BLaER1 (cell line): Measurements from ENCODE around the gene KRTAP5-9.
A peak's percentile ranks its signal among the peaks of the same experiment; 100 is the strongest.

Experiments
- H3K27ac ChIP-seq: shearing (Covaris generic); formaldehyde crosslinking; 2 replicates; pipeline ENCODE4 v1.8.1; 2022
- H3K27me3 ChIP-seq: shearing (Covaris generic); formaldehyde crosslinking; 2 replicates; pipeline ENCODE4 v1.8.1; 2022
- H3K36me3 ChIP-seq: shearing (Covaris generic); formaldehyde crosslinking; 2 replicates; pipeline ENCODE4 v1.8.1; 2022
- H3K4me1 ChIP-seq: shearing (Covaris generic); formaldehyde crosslinking; 2 replicates; pipeline ENCODE4 v1.8.1; 2022
- H3K4me2 ChIP-seq: shearing (Covaris generic); formaldehyde crosslinking; 2 replicates; pipeline ENCODE4 v1.8.1; 2022
- H3K4me3 ChIP-seq: shearing (Covaris generic); formaldehyde crosslinking; 2 replicates; pipeline ENCODE4 v1.8.1; 2022
- H3K9ac ChIP-seq: shearing (Covaris generic); formaldehyde crosslinking; 2 replicates; pipeline ENCODE4 v1.8.1; 2022
- H3K9me3 ChIP-seq: shearing (Covaris generic); formaldehyde crosslinking; 2 replicates; pipeline ENCODE4 v1.8.1; 2022
- H4K20me1 ChIP-seq: shearing (Covaris generic); formaldehyde crosslinking; 2 replicates; pipeline ENCODE4 v1.8.1; 2022
- Cebpa-rat ChIP-seq: shearing (Covaris generic); IDR thresholded peaks from 2 replicates; pipeline ENCODE4 v1.8.1; 2022

KRTAP5-9 gene, protein sequence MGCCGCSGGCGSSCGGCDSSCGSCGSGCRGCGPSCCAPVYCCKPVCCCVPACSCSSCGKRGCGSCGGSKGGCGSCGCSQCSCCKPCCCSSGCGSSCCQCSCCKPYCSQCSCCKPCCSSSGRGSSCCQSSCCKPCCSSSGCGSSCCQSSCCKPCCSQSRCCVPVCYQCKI

GRCh38 chr11:71548120-71548519, at the start of gene KRTAP5-9:
Gene KRTAP5-9, plus strand, starts transcription at chr11:71548420. Its CDS starts 238 bp downstream, at chr11:71548658.
- peaks cover 62% of the 10 kb centered on the region for H3K4me1 ChIP-seq
- no peak within 1 kb of the TSS for H3K27ac ChIP-seq
- H3K27me3 ChIP-seq, result no peaks in the 10 kb centered on the region
- H3K4me2 ChIP-seq, result peak within 1 kb of the TSS; percentile 69
- TF ChIP-seq Cebpa-rat, result no peak
- no peak within 1 kb of the TSS for H3K9ac ChIP-seq
- H3K4me3 ChIP-seq, result no peak within 1 kb of the TSS
- H4K20me1 ChIP-seq, result no peaks in the 10 kb centered on the region
- no peaks in the 10 kb centered on the region for H3K36me3 ChIP-seq
- peaks cover 16% of the 10 kb centered on the region for H3K9me3 ChIP-seq

DNA sequence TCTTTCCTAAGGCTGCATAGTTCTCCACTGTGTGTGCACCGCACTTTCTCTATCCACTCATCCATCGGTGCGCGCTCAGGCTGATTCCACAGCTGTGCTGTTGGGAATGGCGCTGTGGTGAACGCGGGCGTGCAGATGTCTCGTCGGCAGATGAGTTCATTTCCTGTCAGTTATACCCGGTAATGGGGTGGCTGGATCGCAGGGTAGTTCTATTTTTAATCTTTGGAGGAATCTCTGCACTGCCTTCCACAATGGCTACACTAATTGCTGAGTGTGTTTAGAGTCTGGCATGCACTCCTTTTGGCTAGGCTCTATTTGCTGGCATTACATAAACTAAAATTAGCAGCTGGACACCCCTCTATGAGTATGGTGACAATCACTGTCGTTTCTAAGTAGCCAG, 49.1 kb upstream of the KRTAP5-9 start:
- peak overlapping the region; percentile 47 for H3K4me3 ChIP-seq
- H3K4me2 ChIP-seq, result peak overlapping the region; percentile 86
- H3K9ac ChIP-seq, result peak overlapping the region; percentile 68; the same call in 1 of the 2 replicates
- peak overlapping the region; percentile 94 for H3K27ac ChIP-seq
- peaks cover 92% of the 10 kb centered on the region for H3K36me3 ChIP-seq
- peaks cover 42% of the 10 kb centered on the region for H3K9me3 ChIP-seq
- peaks cover 93% of the 10 kb centered on the region for H3K4me1 ChIP-seq
- H3K27me3 ChIP-seq, result no peaks in the 10 kb centered on the region
- TF ChIP-seq Cebpa-rat, result no peak
- no peaks in the 10 kb centered on the region for H4K20me1 ChIP-seq

DNA sequence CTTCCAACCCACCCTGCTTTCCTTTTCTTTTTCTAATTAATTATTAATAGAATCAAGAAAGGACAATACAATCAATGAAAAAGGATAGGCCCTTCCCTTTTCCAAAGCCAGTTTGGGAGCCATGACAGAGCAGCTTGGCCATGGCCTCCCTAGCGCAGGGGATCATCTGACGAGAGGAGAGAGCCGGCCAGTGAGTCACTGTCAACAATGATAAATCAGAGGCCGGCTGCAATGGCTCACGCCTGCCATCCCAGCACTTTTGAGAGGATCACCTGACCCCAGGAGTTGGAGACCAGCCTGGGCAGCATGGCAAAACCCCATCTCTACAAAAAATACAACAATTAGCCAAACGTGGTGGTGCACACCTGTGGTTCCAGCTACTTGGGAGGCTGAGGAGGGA, 48.7 kb upstream of the KRTAP5-9 start:
- TF ChIP-seq Cebpa-rat, result no peak
- Histone ChIP-seq H3K27me3 (no peaks in the 10 kb centered on the region), H3K9ac (peak overlapping the region; percentile 68; the same call in 1 of the 2 replicates), H3K9me3 (peaks cover 42% of the 10 kb centered on the region), H3K4me1 (peaks cover 93% of the 10 kb centered on the region), H3K4me3 (peak overlapping the region; percentile 47), H3K27ac (peak overlapping the region; percentile 94), H3K36me3 (peaks cover 88% of the 10 kb centered on the region), H4K20me1 (no peaks in the 10 kb centered on the region), H3K4me2 (peak overlapping the region; percentile 86)

- Histone ChIP-seq H3K4me1 (peaks cover 93% of the 10 kb centered on the region), H4K20me1 (no peaks in the 10 kb centered on the region), H3K36me3 (peaks cover 80% of the 10 kb centered on the region), H3K9ac (peak overlapping the region; percentile 16; the same call in 1 of the 2 replicates), H3K9me3 (peaks cover 41% of the 10 kb centered on the region), H3K4me2 (peak overlapping the region; percentile 86), H3K27ac (peak overlapping the region; percentile 94), H3K4me3 (no peak overlapping the region), H3K27me3 (no peaks in the 10 kb centered on the region)
- TF ChIP-seq Cebpa-rat, result no peak
These were observed 47.6 kb upstream of the KRTAP5-9 start for GRCh38 chr11:71500601-71501021.

DNA sequence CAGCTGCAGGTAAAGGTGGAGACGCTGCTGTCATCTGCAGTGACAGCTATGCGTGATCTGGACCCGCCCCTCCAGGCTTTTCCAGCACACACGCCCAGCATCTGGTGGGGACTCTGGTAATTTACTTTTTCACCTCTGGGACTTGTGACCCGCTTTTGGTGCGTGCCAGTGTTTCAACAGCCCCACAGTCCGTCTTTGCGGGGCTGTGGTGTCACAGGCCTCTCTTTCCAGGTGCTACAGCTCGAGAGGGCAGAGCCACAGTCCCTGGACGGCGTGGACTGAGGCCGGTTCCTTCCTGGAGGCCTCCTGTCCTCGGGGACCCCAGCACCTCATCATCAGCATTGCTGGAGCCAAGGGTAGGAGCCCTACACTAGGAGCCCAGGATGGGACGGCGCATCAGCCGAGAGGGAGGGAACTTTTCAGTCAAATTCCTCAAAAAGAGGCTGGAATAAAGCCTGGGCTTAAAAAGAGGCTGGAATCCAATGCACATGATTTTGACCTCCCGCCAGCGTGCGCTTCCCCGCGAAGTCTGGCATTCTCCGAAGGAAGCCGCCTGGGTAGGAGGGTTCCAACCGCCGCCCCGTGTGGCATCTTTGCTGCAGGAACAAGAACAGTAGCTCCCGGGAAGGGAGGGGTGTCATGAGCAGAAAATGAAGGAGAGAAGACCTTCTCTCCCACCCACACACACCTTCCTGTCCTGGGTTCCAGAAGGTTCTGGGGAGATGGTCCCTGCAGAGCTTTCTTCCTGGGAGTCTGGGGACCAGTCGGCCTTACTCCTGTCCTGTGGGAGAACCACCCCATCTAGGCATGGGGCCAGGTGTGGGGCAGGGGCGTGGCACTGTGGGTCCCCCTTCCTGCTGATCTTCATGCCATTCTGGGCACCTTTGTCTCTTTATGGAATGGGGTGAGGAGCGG, 46.9 kb upstream of the KRTAP5-9 start:
- H3K27me3 ChIP-seq, result no peaks in the 10 kb centered on the region
- TF ChIP-seq Cebpa-rat, result no peak
- H4K20me1 ChIP-seq, result no peaks in the 10 kb centered on the region
- peak overlapping the region; percentile 94 for H3K27ac ChIP-seq
- peak overlapping the region; percentile 86 for H3K4me2 ChIP-seq
- H3K4me3 ChIP-seq, result no peak overlapping the region
- H3K9me3 ChIP-seq, result peaks cover 34% of the 10 kb centered on the region
- H3K4me1 ChIP-seq, result peaks cover 93% of the 10 kb centered on the region
- H3K9ac ChIP-seq, result peak overlapping the region; percentile 16; the same call in 1 of the 2 replicates
- H3K36me3 ChIP-seq, result peaks cover 72% of the 10 kb centered on the region

GRCh38 chr11:71502026-71502425, 46.2 kb upstream of the KRTAP5-9 start:
- Histone ChIP-seq H3K27me3 (no peaks in the 10 kb centered on the region), H3K4me2 (peak overlapping the region; percentile 86), H3K9ac (no peak overlapping the region), H3K4me3 (no peak overlapping the region), H3K4me1 (peaks cover 96% of the 10 kb centered on the region), H3K27ac (peak overlapping the region; percentile 94), H4K20me1 (no peaks in the 10 kb centered on the region), H3K9me3 (peaks cover 27% of the 10 kb centered on the region), H3K36me3 (peaks cover 65% of the 10 kb centered on the region)
- no peak for TF ChIP-seq Cebpa-rat

- no peak for TF ChIP-seq Cebpa-rat
- Histone ChIP-seq H3K27ac (peak overlapping the region; percentile 72), H4K20me1 (no peaks in the 10 kb centered on the region), H3K4me2 (peak overlapping the region; percentile 87), H3K27me3 (no peaks in the 10 kb centered on the region), H3K4me1 (peaks cover 93% of the 10 kb centered on the region), H3K9ac (no peak overlapping the region), H3K9me3 (peaks cover 18% of the 10 kb centered on the region), H3K4me3 (no peak overlapping the region), H3K36me3 (peaks cover 56% of the 10 kb centered on the region)
These were observed 45.3 kb upstream of the KRTAP5-9 start for GRCh38 chr11:71502871-71503435.

- Histone ChIP-seq H3K9ac (peak overlapping the region; percentile 50; the same call in 1 of the 2 replicates), H3K4me3 (no peak overlapping the region), H3K36me3 (peaks cover 40% of the 10 kb centered on the region), H3K27me3 (no peaks in the 10 kb centered on the region), H3K27ac (peak overlapping the region; percentile 72), H4K20me1 (no peaks in the 10 kb centered on the region), H3K4me1 (peaks cover 78% of the 10 kb centered on the region), H3K9me3 (peaks cover 21% of the 10 kb centered on the region), H3K4me2 (peak overlapping the region; percentile 87)
- no peak for TF ChIP-seq Cebpa-rat
These were observed 43.7 kb upstream of the KRTAP5-9 start for GRCh38 chr11:71504531-71504930.

GRCh38 chr11:71505001-71505400, 43.2 kb upstream of the KRTAP5-9 start:
- H3K9ac ChIP-seq, result peak overlapping the region; percentile 59; the same call in 1 of the 2 replicates
- peaks cover 73% of the 10 kb centered on the region for H3K4me1 ChIP-seq
- no peak for TF ChIP-seq Cebpa-rat
- no peaks in the 10 kb centered on the region for H3K27me3 ChIP-seq
- H3K4me2 ChIP-seq, result peak overlapping the region; percentile 87
- H3K27ac ChIP-seq, result peak overlapping the region; percentile 72
- peaks cover 21% of the 10 kb centered on the region for H3K9me3 ChIP-seq
- no peak overlapping the region for H3K4me3 ChIP-seq
- peaks cover 36% of the 10 kb centered on the region for H3K36me3 ChIP-seq
- no peaks in the 10 kb centered on the region for H4K20me1 ChIP-seq
